HG03432 (cell line): ENCODE results near the gene PDIA5.

Experiments
- ATAC-seq: cut with Tn5 transposase; IDR thresholded peaks from one replicate; pipeline ENCODE4 v1.9.1; 2021; ENCODE audit warnings: mild to moderate bottlenecking, moderate library complexity; ENCODE audit not compliant: unreplicated experiment

Gene PDIA5

GRCh38 chr3:123090728-123091531, 24.1 kb downstream of the PDIA5 start:
- ATAC-seq = no peak

GRCh38 chr3:123092243-123092642, 25.4 kb downstream of the PDIA5 start:
- no peak for ATAC-seq

- ATAC-seq = no peak
These were observed 26.9 kb downstream of the PDIA5 start for GRCh38 chr3:123093696-123094095.

- no peak for ATAC-seq
These were observed 27.9 kb downstream of the PDIA5 start for GRCh38 chr3:123094516-123095313.

GRCh38 chr3:123096126-123096525, 29.3 kb downstream of the PDIA5 start:
- ATAC-seq = no peak

- no peak for ATAC-seq
These were observed 29.9 kb downstream of the PDIA5 start for GRCh38 chr3:123096731-123097130.

- ATAC-seq = no peak
These were observed 31.9 kb downstream of the PDIA5 start for GRCh38 chr3:123098426-123099330.

- ATAC-seq = no peak
These were observed 32.7 kb downstream of the PDIA5 start for GRCh38 chr3:123099331-123100192.

- ATAC-seq = no peak
These were observed 33.5 kb downstream of the PDIA5 start for GRCh38 chr3:123100193-123100776.

- no peak for ATAC-seq
These were observed 35.4 kb downstream of the PDIA5 start for GRCh38 chr3:123102249-123102648.

GRCh38 chr3:123102826-123103225, 36.0 kb downstream of the PDIA5 start:
- no peak for ATAC-seq

GRCh38 chr3:123104550-123104949, 37.7 kb downstream of the PDIA5 start:
- ATAC-seq = no peak

GRCh38 chr3:123105201-123106189, 38.7 kb downstream of the PDIA5 start:
- ATAC-seq = peak; percentile 69

- ATAC-seq = no peak
These were observed 43.6 kb downstream of the PDIA5 start for GRCh38 chr3:123110282-123110975.

- no peak for ATAC-seq
These were observed 44.3 kb downstream of the PDIA5 start for GRCh38 chr3:123110976-123111615.

GRCh38 chr3:123111640-123112039, 44.8 kb downstream of the PDIA5 start:
- no peak for ATAC-seq

- no peak for ATAC-seq
These were observed 45.4 kb downstream of the PDIA5 start for GRCh38 chr3:123112232-123112631.
